Dermis lymphatic vessel endothelial cell (primary cell): ENCODE data around the gene VPREB3. TPM values are rescaled to one million over a fixed set of nuclear protein-coding genes. Genes with fewer than 3 reads are reported as not detected.

Experiments used
- total RNA-seq: library from RNA; depleted of rRNA; stranded (reverse); fragments of >200 nt; gene quantifications from 2 replicates; pipeline ENCODE4 v1.2.1, GENCODE V29; 2014

Gene VPREB3, protein sequence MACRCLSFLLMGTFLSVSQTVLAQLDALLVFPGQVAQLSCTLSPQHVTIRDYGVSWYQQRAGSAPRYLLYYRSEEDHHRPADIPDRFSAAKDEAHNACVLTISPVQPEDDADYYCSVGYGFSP
- total RNA-seq = 0.22 TPM in 1 of 2 replicates, not detected in the other

DNA sequence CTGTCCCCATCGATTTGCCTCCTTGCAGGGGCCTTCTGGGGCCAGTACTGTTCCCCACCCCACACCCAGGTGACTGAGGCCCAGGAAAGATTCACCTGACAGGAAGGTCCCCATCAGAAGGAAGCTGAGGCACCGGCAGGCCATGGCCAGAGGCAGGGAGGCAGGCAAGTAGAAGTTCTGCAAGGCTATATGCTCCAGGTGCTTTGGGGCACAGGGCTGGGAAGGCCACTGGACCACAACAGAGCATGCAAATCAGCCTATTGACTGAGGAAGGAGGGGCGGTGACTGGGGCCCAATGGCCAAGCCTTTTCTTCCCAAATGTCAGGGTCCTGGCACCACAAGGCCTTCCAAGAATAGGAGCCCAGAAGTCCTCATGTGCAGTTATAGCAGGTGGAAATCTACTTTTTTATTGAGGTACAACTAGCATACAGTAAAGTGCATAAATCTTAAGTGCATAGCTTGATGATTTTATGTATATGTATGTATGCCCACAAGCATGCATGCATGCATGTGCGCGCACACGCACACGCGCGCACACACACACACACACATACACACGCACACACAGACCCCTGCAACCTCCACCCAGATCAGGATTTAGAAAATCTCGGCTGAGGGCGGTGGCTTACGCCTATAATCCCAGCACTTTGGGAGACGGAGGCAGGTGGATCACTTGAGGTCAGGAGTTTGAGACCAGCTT lies at the start of gene VPREB3:
Gene VPREB3, minus strand, starts transcription at position 206 of the 700 bp plus-strand sequence. Its CDS starts 62 bp downstream, at position 144.

DNA sequence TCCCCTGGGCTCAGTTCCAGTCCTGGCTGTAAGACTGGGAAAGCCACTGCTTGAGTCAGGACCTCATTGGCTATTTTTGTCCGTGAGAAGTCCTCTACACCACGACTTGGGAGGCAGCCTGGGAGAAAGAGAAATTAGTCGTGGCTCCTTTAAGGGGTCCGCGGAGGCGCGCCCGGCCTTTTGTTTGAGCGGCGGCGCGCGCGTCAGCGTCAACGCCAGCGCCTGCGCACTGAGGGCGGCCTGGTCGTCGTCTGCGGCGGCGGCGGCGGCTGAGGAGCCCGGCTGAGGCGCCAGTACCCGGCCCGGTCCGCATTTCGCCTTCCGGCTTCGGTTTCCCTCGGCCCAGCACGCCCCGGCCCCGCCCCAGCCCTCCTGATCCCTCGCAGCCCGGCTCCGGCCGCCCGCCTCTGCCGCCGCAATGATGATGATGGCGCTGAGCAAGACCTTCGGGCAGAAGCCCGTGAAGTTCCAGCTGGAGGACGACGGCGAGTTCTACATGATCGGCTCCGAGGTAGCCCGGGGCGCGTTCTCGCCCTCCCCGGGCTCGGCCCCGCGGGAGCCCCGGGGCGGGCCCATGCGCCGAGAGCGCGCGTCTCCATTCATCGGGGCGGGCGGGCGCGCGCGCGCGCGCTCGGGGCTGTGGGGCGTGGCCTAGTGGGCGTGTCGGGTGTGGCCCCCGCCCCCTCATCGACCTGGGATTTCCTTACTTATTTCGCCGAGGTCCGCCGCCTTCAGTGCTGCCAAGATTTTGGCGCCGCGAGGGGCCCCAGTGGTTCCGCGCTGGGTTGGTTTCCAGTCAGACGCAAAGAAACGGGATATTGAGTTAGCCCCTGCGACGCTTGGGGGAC lies 32.8 kb upstream of the VPREB3 start, which contains the start of gene SMARCB1:
Gene SMARCB1, plus strand, starts transcription at position 215 of the 848 bp plus-strand sequence. Its CDS starts 204 bp downstream, at position 419.

DNA sequence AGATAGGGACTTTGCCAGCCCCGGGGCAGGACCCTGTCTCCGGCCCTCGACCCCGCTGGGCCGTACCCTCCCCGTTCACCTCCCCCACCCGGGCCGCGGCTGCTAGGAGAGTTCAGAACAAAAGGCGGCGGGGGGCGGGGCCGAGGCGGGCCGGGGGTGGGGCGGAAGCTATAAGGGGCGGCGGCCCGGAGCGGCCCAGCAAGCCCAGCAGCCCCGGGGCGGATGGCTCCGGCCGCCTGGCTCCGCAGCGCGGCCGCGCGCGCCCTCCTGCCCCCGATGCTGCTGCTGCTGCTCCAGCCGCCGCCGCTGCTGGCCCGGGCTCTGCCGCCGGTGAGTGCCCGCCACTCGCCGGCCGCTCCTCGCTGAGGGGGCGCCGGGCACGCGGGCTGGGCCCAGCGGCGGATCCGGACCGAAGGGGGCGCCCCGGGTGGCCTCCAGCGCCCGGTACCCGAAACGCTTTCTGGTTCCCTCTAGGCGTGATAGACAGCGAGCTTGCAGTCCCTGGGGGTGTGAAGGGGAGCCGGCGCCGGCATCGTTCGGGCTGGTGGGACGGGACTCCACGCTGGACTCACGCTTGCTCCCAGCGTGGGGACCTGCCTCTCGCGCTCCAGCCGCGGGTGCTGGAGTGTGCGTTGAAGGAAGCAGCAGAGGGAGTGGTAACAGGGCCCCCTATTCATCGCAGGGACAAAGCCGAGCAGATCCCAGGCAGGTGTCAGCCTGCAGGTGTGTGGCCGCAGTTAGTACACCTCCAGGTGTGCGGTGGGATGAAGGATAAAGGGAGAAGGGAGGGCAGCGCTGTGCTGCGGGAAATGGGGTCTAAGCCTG lies 18.6 kb upstream of the VPREB3 start, which contains the start of gene MMP11:
Gene MMP11, plus strand, starts transcription at position 201 of the 825 bp plus-strand sequence. Its CDS starts 22 bp downstream, at position 223.

DNA sequence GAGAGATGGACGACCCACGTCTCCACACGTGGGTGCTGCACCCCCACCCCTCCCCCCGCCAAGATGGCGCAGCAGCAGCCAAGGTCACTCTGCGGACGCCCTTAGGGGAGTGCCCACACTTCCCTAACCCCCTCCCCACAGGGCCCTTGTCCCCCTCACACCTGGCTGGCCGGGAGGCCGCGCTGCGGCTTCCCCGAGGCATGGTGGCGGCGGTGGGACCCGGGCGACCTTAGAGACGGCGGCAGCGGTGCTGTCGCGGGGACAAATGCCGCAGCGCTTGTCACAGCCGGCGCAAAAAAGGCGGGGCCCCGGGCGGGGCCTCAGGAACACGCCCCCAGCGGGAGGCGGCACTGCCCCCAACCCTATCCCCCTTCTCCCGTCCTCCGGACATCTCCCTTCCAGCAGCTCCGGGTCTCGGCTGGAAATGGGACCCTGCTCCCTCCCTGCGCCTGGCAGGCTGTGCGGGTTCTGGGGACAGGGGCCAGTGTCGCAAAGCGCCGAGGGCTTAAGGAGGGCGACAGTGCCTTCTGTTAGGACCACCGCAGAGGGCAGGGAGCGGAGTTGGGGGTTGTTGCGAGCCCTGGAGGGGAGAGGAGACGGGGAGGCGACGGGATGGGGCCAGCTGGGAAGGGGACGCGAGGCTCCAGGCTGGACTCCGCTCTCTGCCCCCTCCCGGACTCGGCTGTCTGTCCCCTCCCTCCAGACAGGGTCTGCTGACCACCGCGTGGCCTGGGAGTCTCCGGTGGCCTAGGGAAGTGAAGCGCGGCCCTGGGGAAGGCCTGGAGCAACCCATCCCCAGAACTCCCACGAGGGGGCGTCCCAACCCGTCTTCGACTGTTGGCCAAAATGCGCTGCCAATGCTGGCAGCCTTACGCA lies 13.7 kb upstream of the VPREB3 start, which contains the start of gene CHCHD10:
Gene CHCHD10, minus strand, starts transcription at position 300 of the 876 bp plus-strand sequence. Its CDS starts 98 bp downstream, at position 202.

DNA sequence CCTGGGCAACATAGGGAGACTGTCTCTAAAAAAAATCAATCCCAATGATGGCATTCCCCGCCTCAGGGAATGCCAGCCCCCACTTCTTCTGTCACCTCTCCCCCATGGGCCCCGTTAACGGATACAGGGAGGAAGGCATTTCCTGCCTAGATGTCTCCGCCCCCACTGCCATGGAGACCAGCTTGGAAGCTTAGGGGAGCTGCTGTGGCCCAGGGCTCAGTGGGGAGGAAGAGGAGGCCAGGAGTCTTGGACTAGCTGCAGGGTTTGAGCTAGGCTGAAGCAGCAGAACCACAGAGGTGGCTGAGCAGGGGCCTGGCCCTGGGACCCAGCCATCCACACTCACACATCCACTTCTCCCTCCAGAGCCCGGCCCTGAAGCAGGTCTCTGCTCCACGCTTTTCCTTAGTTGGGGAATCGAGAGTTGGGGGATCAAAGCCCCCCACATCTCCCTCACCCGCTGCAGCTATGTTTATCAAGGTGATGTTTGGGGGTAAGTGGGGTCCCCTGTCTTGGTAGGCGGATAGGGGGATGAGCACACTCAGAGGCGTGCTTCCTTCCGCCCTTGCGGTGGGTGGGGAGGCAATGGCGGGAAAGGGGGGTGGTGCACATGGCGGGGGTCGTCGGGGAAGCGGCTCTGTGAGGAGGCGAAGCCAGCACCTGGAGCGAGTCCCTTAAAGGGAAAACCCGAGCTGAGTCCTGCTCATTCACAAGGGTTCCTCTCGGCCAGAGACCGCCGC lies 8.8 kb upstream of the VPREB3 start, which contains the start of gene C22orf15:
Gene C22orf15, plus strand, starts transcription at position 149 of the 737 bp plus-strand sequence. Its CDS starts 317 bp downstream, at position 466.

DNA sequence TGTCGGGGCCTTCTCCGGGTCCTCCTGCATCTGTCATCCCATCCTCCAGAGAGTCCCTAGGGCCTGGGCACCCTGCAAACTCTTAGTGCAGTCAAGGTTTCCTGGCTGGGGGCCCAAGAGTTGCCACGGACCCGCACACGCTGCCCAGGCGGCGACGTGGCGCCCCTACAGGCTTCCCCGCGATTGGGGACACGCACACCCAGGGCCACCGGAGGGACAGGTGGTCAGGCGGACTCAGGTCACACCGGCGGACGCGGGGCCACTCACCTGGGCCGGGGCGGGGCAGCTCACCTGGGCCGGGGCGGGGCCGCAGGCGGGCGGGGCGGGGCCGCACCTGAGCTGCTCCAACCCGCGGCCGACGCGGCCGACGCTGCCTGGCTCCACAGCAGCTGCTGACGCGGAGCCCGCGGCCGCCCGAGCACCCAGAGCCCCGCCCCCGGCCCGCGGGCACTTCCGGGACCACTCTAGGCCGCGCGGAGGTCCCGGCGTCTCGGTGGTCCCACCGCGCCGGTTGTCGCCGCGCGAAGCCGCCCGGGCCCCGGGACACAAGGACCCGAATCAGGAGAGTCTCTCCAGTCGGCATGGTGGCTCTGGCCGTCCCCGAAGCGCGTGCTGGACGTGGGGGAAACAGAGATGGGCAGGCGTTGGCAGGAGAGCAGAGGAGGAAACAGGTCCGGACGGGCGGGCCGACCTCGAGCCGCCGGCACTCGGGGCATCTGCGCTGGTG lies 3.3 kb downstream of the VPREB3 start, which contains the start of gene ZNF70:
Gene ZNF70, minus strand, starts transcription at position 399 of the 727 bp plus-strand sequence. CDS start 5,972 bp downstream, outside the sequence.

Other genes starting within 250 kb of the VPREB3 start
- not detected in 2 replicates for gene IGLL1, start 174.1 kb downstream of the VPREB3 start, total RNA-seq
- 0.11 TPM in 1 of 2 replicates, not detected in the other for gene DRICH1, start 122.1 kb downstream of the VPREB3 start, total RNA-seq
- gene RGL4, start 63.4 kb downstream of the VPREB3 start, total RNA-seq = not detected in 2 replicates
- 1.3 and 2.1 TPM in 2 replicates for gene ZNF70, start 3.3 kb downstream of the VPREB3 start, total RNA-seq
- gene C22orf15, start 8.6 kb upstream of the VPREB3 start, total RNA-seq = 0.09 and 0.33 TPM in 2 replicates
- gene CHCHD10, start 13.5 kb upstream of the VPREB3 start, total RNA-seq = 6.5 and 11.8 TPM in 2 replicates
- gene MMP11, start 18.4 kb upstream of the VPREB3 start, total RNA-seq = 4.2 and 8.2 TPM in 2 replicates
- 13.3 and 19.3 TPM in 2 replicates for gene SMARCB1, start 32.5 kb upstream of the VPREB3 start, total RNA-seq
- 0.17 and 0.33 TPM in 2 replicates for gene DERL3, start 84.6 kb upstream of the VPREB3 start, total RNA-seq
- 3.3 and 4.4 TPM in 2 replicates for gene SLC2A11, start 103.5 kb upstream of the VPREB3 start, total RNA-seq
- 163 and 279 TPM in 2 replicates for gene MIF, start 140.0 kb upstream of the VPREB3 start, total RNA-seq
- gene GSTT2B, start 206.8 kb upstream of the VPREB3 start, total RNA-seq = 0.77 and 13.5 TPM in 2 replicates
- gene DDTL, start 212.5 kb upstream of the VPREB3 start, total RNA-seq = 0.86 and 4.7 TPM in 2 replicates
- gene DDT, start 220.0 kb upstream of the VPREB3 start, total RNA-seq = 92.4 and 105 TPM in 2 replicates
- gene GSTT2, start 225.7 kb upstream of the VPREB3 start, total RNA-seq = 0.98 TPM in 1 of 2 replicates, not detected in the other